Measurements from ENCODE around the gene ENDOU. TPM values are rescaled to one million over a fixed set of nuclear protein-coding genes. Genes with fewer than 3 reads are reported as not detected.
A peak's percentile ranks its signal among the peaks of the same experiment; 100 is the strongest.

ENDOU gene
- total RNA-seq, 1 donor from 2014 or later = not detected

DNA sequence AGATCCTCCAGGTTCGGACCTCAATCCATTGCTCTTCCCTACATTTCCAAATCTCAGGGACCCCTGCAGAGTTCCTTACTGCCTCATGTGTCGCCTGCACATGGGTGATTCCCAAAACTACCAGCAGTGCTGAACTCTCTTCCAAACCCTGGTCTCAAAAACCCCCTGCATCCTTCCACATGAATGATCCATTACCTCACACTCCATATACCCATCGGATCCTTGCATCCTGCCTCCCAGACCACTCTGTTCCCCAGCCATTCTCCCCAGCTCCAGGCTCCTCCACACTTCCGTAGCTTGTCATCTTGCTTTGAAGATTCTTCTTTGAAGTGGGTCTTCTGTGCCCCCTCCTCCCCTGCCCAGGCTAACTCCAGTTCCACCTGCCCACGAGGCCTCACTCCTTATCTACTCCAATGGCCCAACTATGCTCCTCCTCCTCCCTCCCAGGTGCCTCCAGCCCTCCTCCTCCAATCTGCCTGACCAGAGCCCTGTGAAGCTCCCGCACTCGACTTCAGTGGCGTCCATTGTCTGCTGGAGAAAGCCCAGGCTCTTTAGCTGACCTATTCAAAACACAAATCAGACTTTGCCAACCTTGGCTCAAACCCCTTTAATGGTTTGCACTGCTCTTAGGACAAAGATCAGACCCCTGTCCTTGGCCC is 19.6 kb upstream of the ENDOU start:
- no peak overlapping the region for H3K4me3 ChIP-seq
- intact Hi-C loops (cut with DNase I) = no loop called here
- TF ChIP-seq, protein P1, sequence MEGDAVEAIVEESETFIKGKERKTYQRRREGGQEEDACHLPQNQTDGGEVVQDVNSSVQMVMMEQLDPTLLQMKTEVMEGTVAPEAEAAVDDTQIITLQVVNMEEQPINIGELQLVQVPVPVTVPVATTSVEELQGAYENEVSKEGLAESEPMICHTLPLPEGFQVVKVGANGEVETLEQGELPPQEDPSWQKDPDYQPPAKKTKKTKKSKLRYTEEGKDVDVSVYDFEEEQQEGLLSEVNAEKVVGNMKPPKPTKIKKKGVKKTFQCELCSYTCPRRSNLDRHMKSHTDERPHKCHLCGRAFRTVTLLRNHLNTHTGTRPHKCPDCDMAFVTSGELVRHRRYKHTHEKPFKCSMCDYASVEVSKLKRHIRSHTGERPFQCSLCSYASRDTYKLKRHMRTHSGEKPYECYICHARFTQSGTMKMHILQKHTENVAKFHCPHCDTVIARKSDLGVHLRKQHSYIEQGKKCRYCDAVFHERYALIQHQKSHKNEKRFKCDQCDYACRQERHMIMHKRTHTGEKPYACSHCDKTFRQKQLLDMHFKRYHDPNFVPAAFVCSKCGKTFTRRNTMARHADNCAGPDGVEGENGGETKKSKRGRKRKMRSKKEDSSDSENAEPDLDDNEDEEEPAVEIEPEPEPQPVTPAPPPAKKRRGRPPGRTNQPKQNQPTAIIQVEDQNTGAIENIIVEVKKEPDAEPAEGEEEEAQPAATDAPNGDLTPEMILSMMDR (IDR thresholded peaks at IDR 0.05) = no peak
- no peaks in the 10 kb centered on the region for H3K9me3 ChIP-seq
- peaks cover 0 to 11% of the 10 kb centered on the region in 2 donors for H3K4me1 ChIP-seq
- DNase-seq (ENCODE audit: low spot score in 2 of 2) = no peak
- H3K27me3 ChIP-seq = no peaks in the 10 kb centered on the region
- no peak overlapping the region for H3K27ac ChIP-seq
- peaks cover 36 to 62% of the 10 kb centered on the region in 2 donors for H3K36me3 ChIP-seq

- intact Hi-C loops (cut with DNase I) = no loop called here
- Histone ChIP-seq H3K4me1 (peaks cover 0 to 11% of the 10 kb centered on the region in 2 donors), H3K27ac (no peak overlapping the region), H3K27me3 (no peaks in the 10 kb centered on the region), H3K4me3 (no peak overlapping the region), H3K9me3 (no peaks in the 10 kb centered on the region), H3K36me3 (peaks cover 28 to 59% of the 10 kb centered on the region in 2 donors)
- no peak for DNase-seq (ENCODE audit: low spot score in 2 of 2)
- TF ChIP-seq, protein P1 (IDR thresholded peaks at IDR 0.05) = peak in 1 of 3 experiments; percentile 36
Measured at GRCh38 chr12:47744005-47744651, 18.8 kb upstream of the ENDOU start.

DNA sequence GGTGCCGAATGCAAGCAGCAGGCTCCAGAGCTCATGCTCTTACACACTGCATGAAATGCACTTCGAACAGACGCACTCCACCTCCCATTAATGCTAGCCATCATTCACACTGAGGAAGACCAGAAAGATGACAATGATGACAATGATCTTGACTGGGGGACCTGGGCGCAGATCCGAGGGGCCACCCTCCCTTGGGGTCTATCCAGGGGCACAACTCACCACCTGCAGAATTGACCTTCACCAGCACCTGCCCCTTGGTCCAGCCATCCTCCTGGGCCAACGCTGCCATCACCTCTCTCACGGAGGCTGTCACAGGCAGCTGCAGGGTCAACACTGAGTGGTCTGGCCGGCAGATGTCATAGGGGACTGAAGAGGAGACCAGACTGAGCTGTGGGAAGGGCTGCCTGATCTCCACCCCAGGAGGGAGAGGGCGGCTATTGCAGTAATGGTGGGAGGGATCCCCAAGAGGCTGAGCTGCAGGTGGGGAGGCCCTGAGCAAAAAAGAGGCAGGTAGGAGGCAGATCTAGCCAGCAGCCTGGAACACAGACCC is 18.1 kb upstream of the ENDOU start:
- Histone ChIP-seq H3K4me3 (no peak overlapping the region), H3K9me3 (no peaks in the 10 kb centered on the region), H3K36me3 (peaks cover 22 to 54% of the 10 kb centered on the region in 2 donors), H3K27me3 (no peaks in the 10 kb centered on the region), H3K27ac (no peak overlapping the region), H3K4me1 (peaks cover 0 to 11% of the 10 kb centered on the region in 2 donors)
- intact Hi-C loops (cut with DNase I) = no loop called here
- TF ChIP-seq, protein P1 (IDR thresholded peaks at IDR 0.05) = no peak
- DNase-seq (ENCODE audit: low spot score in 2 of 2) = no peak

DNA sequence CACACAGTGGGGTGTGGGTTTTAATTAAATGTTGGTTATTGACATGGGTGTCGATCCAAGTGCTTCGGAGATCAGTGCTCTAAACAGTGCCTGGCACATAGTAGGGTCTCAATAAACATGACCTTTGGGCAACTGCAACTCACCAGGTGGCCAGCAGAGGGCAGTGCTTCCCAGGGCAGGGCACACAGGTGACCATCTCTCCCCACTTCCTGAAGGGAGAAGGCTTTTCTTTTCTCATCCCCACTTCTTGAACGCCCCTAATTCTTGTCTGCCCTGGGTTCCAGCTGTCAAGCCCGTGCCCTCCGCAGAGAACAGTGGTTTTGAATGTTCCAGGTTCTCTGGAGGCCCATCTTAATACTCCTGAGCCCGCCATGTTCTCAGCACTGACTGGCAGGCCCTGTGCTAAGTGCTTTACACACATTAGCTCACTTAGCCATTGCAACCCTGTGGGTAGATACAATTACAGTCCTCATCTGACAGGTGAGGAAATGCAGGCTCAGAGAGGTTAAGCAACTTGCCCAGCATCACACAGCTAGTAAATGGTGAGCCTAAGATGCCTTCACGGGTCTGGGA is 17.0 kb upstream of the ENDOU start:
- TF ChIP-seq, protein P1 (IDR thresholded peaks at IDR 0.05) = peak; percentile 92 to 96 (median 93)
- Histone ChIP-seq H3K4me1 (peaks cover 0 to 20% of the 10 kb centered on the region in 2 donors), H3K36me3 (peaks cover 11 to 47% of the 10 kb centered on the region in 2 donors), H3K27me3 (no peaks in the 10 kb centered on the region), H3K4me3 (no peak overlapping the region), H3K27ac (no peak overlapping the region), H3K9me3 (no peaks in the 10 kb centered on the region)
- intact Hi-C loops (cut with DNase I) = loop anchor here (1.0 kb wide), 2 partner anchors 25 to 37 kb away; no protein-coding TSS in a partner anchor
- DNase-seq (ENCODE audit: low spot score in 2 of 2) = peak in 1 of 2 donors; percentile 83

- Histone ChIP-seq H3K4me1 (peaks cover 7 to 28% of the 10 kb centered on the region in 2 donors), H3K36me3 (peaks cover under 1 to 36% of the 10 kb centered on the region in 2 donors), H3K27me3 (no peaks in the 10 kb centered on the region), H3K27ac (peak overlapping the region; percentile 46 to 62), H3K4me3 (no peak overlapping the region), H3K9me3 (no peaks in the 10 kb centered on the region)
- peak; percentile 69 to 86 for DNase-seq (ENCODE audit: low spot score in 2 of 2)
- TF ChIP-seq, protein P1 (IDR thresholded peaks at IDR 0.05) = no peak
- intact Hi-C loops (cut with DNase I) = no loop called here
Measured at GRCh38 chr12:47741340-47741703, 16.0 kb upstream of the ENDOU start.
